Endometrial microvascular endothelial cells (primary cell): Measurements from ENCODE around the gene KAZN. TPM values are rescaled to one million over a fixed set of nuclear protein-coding genes. Genes with fewer than 3 reads are reported as not detected.

Experiments
- in situ Hi-C: cut with HindIII; loops from 2 replicates; pipeline ENCODE4 v1.10.0; 2017; ENCODE audit warnings: low sequenced_read_pairs, low pct_unique_long_range_greater_than_20kb; ENCODE audit errors: inconsistent ontology term
- total RNA-seq: library from RNA; depleted of rRNA; stranded (reverse); fragments of >200 nt; gene quantifications from one replicate; pipeline ENCODE4 v1.2.3, GENCODE V29; 2015; ENCODE audit errors: inconsistent ontology term

The KAZN gene
- total RNA-seq, 1 donor from 2014 or later, result 0.93 TPM

GRCh38 chr1:14844923-14845617, 246.6 kb downstream of the KAZN start:
- in situ Hi-C loops, result no loop called here

GRCh38 chr1:14845851-14846250, 247.4 kb downstream of the KAZN start:
- in situ Hi-C loops, result no loop called here

- in situ Hi-C loops, result no loop called here
These were observed 248.2 kb downstream of the KAZN start for GRCh38 chr1:14846688-14847087.

GRCh38 chr1:14848203-14848602, 249.7 kb downstream of the KAZN start:
- in situ Hi-C loops, result no loop called here

- in situ Hi-C loops, result no loop called here
These were observed 250.1 kb downstream of the KAZN start for GRCh38 chr1:14848625-14849024.

- in situ Hi-C loops, result no loop called here
These were observed 250.6 kb downstream of the KAZN start for GRCh38 chr1:14849038-14849437.

- in situ Hi-C loops, result no loop called here
These were observed 252.1 kb downstream of the KAZN start for GRCh38 chr1:14850563-14850962.

GRCh38 chr1:14851760-14852159, 253.3 kb downstream of the KAZN start:
- in situ Hi-C loops, result no loop called here

GRCh38 chr1:14852291-14852690, 253.8 kb downstream of the KAZN start:
- in situ Hi-C loops, result no loop called here

- in situ Hi-C loops, result no loop called here
These were observed 255.0 kb downstream of the KAZN start for GRCh38 chr1:14853518-14853917.

GRCh38 chr1:14855268-14855667, 256.8 kb downstream of the KAZN start:
- in situ Hi-C loops, result no loop called here

- in situ Hi-C loops, result no loop called here
These were observed 257.3 kb downstream of the KAZN start for GRCh38 chr1:14855801-14856200.

- in situ Hi-C loops, result no loop called here
These were observed 259.1 kb downstream of the KAZN start for GRCh38 chr1:14857436-14858195.

GRCh38 chr1:14862114-14862771, 263.8 kb downstream of the KAZN start:
- in situ Hi-C loops, result no loop called here

GRCh38 chr1:14865106-14865505, 266.6 kb downstream of the KAZN start:
- in situ Hi-C loops, result no loop called here

GRCh38 chr1:14866911-14867612, 268.6 kb downstream of the KAZN start:
- in situ Hi-C loops, result no loop called here

GRCh38 chr1:14869187-14869586, 270.7 kb downstream of the KAZN start:
- in situ Hi-C loops, result no loop called here

GRCh38 chr1:14871218-14871970, 272.9 kb downstream of the KAZN start:
- in situ Hi-C loops, result no loop called here

- in situ Hi-C loops, result no loop called here
These were observed 274.3 kb downstream of the KAZN start for GRCh38 chr1:14872762-14873161.
